GM19239 (cell line): ENCODE measurements around the gene LMAN2.

Experiments used
- DNase-seq: peaks from one replicate; pipeline ENCODE4 v3.0.0; 2011; ENCODE audit warnings: low spot score; ENCODE audit not compliant: insufficient read length
- FAIRE-seq: peaks from 2 replicates; lab custom pipeline; 2011; peaks lifted over from hg19 to GRCh38; lab: Jason Lieb, UNC

The LMAN2 gene

DNA sequence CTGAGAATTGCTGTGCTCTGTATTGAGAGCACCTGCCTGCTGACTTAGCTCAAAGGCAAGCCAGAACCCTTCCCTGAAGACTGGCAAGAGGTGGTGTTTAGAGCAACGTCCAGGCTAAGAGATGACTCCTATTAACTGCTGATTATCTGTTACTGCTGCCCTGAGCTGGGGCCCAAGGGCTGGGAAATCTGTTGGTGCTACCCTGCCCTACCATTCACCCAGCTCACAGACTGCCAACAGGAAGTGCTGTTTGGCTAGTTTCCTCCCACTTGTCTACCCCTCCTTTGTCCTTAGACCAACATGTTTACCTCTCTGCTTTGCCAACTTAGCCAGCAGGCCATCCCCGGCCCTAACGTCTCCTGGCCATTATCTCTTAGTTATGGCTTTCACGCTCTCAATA lies 54.9 kb downstream of the LMAN2 start:
- no peak for FAIRE-seq
- DNase-seq = no peak

GRCh38 chr5:177295924-177296323 lies 55.5 kb downstream of the LMAN2 start:
- FAIRE-seq (no peak), DNase-seq (no peak)

DNA sequence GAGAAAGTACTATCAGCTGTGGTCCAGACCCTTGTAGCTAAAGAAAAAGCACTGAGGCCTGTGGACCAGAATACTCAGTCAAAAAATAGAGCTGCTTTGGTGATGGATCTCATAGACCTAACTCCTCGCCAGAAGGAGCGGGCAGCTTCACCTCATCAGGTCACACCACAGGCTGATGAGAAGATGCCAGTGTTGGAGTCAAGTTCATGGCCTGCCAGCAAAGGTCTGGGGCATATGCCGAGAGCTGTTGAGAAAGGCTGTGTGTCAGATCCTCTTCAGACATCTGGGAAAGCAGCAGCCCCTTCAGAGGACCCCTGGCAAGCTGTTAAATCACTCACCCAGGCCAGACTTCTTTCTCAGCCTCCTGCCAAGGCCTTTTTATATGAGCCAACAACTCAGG lies 56.8 kb downstream of the LMAN2 start:
- FAIRE-seq = no peak
- DNase-seq = no peak

GRCh38 chr5:177293819-177294581 lies 57.5 kb downstream of the LMAN2 start:
- FAIRE-seq (no peak), DNase-seq (no peak)

DNA sequence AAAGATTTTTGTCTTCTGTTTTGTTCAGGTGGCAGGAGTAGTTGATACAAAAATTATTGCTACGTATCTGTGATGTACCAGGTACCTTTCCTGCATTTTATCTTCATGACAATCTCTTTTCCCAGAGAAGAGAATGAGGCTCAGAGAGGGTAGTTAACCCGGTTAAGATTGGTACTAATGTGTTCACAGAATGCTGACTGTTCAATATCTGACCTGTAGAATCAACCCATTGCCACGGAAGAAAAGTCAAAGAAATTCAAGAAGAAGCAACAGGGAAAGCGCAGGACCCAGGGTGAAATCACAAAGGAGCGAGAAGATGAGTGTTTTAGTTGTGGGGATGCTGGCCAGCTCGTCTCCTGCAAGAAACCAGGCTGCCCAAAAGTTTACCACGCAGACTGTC lies 59.7 kb downstream of the LMAN2 start:
- no peak for FAIRE-seq

GRCh38 chr5:177290816-177291596 lies 60.5 kb downstream of the LMAN2 start:
- DNase-seq = no peak
- peak; percentile 97 for FAIRE-seq

More for the DNA sequence above, 59.7 kb downstream of the LMAN2 start:
- DNase-seq = no peak

GRCh38 chr5:177288191-177288590 lies 63.3 kb downstream of the LMAN2 start:
- DNase-seq (no peak), FAIRE-seq (no peak)
